Loucy (cell line): ENCODE measurements around the gene RGS19.

Experiments
- H2AFZ ChIP-seq: fragments of 200-600 bp; sonication (generic); 2 replicates; pipeline ENCODE4 v1.6.0; 2016; ENCODE audit warnings: antibody characterized with exemption, mild to moderate bottlenecking, low read length, moderate library complexity
- H3F3A ChIP-seq: fragments of 200-600 bp; 2 replicates; pipeline ENCODE4 v1.6.0; 2016; ENCODE audit warnings: antibody characterized with exemption, low read depth, mild to moderate bottlenecking
- H3K27me3 ChIP-seq: fragments of 200-600 bp; sonication (generic); 2 replicates; pipeline ENCODE4 v1.6.1; 2014; ENCODE audit warnings: low read length, mild to moderate bottlenecking; ENCODE audit not compliant: insufficient read depth, poor library complexity, severe bottlenecking
- H3K36me3 ChIP-seq: fragments of 200-600 bp; sonication (generic); 2 replicates; pipeline ENCODE4 v1.6.1; 2016; ENCODE audit warnings: low read length; ENCODE audit not compliant: insufficient read depth
- H3K4me1 ChIP-seq: fragments of 200-600 bp; sonication (generic); 2 replicates; pipeline ENCODE4 v1.5.1; 2014; ENCODE audit warnings: low read length, mild to moderate bottlenecking; ENCODE audit not compliant: insufficient read depth, poor library complexity, severe bottlenecking
- H3K4me2 ChIP-seq: fragments of 200-600 bp; sonication (generic); 2 replicates; pipeline ENCODE4 v1.6.0; 2014; ENCODE audit warnings: antibody characterized with exemption, low read length, low read depth, mild to moderate bottlenecking; ENCODE audit not compliant: poor library complexity, severe bottlenecking
- H3K4me3 ChIP-seq: fragments of 200-600 bp; sonication (generic); 2 replicates; pipeline ENCODE4 v1.5.1; 2014; ENCODE audit warnings: low read length, mild to moderate bottlenecking, mixed read lengths; ENCODE audit not compliant: poor library complexity, severe bottlenecking
- H3K79me2 ChIP-seq: fragments of 200-600 bp; sonication (generic); 2 replicates; pipeline ENCODE4 v1.6.1; 2014; ENCODE audit warnings: low read length; ENCODE audit not compliant: insufficient read depth
- H3K9ac ChIP-seq: fragments of 200-600 bp; sonication (generic); 2 replicates; pipeline ENCODE4 v1.6.0; 2014; ENCODE audit warnings: mild to moderate bottlenecking, low read depth, low read length, moderate library complexity; ENCODE audit not compliant: poor library complexity, severe bottlenecking
- H3K9me2 ChIP-seq: fragments of 200-600 bp; sonication (generic); replicated peaks from 2 replicates; pipeline ENCODE4 v1.6.1; 2016; ENCODE audit warnings: low read depth, low read length, mixed read lengths
- H3K9me3 ChIP-seq: fragments of 200-600 bp; sonication (generic); 2 replicates; pipeline ENCODE4 v1.6.1; 2014; ENCODE audit warnings: mild to moderate bottlenecking, antibody characterized with exemption, low read length, low read depth; ENCODE audit not compliant: insufficient read depth
- H4K20me1 ChIP-seq: fragments of 200-600 bp; sonication (generic); 2 replicates; pipeline ENCODE4 v1.6.0; 2014; ENCODE audit warnings: antibody characterized with exemption, low read length, mild to moderate bottlenecking; ENCODE audit not compliant: insufficient read depth, poor library complexity, severe bottlenecking
- EZH2phosphoT487 ChIP-seq: fragments of 200-600 bp; IDR thresholded peaks from 2 replicates; pipeline ENCODE4 v1.6.1; 2018; ENCODE audit warnings: antibody characterized with exemption, mild to moderate bottlenecking, moderate library complexity, borderline replicate concordance
- TF ChIP-seq, protein P1 (sequence below): fragments of 200-600 bp; sonication (generic); conservative IDR thresholded peaks from 2 replicates; pipeline ENCODE4 v1.5.1; 2014; ENCODE audit warnings: mild to moderate bottlenecking, antibody characterized with exemption, low read length

Gene RGS19

DNA sequence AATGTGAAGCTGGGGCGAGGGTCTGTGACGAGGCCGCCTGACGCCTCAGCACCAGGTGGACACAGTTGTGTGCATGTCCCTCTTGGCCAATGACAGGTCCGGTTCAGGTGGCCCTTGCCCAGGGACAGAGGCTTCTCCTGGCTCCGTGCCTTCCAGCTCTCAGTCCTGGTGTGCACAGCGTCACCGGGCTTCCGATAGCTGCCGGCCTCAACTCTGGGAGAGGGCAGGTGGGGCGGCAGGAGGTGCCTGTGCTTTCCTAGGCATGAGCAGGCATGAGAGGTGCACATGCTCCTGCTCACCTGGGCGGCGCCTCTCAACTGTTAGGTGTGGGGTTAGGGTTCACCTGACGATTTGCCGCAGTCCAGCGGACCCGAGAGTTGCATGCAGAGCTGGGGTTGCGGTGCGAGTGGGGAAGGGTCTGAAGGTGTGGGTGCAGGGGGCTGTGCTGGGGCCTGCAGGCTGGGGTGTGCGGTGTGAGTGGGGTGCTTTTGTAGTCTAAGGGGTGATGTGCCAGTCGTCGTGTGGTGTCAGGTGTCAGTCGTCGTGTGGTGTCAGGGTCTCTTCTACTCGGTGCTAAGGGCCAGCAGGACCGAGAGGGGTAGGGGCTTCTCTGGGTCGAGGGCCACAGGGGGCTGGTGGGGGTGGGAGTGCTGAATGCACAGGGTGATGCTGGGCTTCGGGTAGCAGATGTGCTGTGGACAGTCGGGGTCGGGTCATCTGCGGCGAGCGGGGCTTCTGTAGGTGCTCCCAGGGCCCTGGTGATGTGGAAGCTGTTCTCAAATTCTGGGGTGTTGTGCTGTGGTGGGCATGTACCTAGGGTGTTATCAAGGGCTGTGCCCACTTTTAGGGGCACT lies 26.1 kb downstream of the RGS19 start:
- Histone ChIP-seq H3K9me2 (no peaks in the 10 kb centered on the region), H3F3A (no peaks in the 10 kb centered on the region), H2AFZ (no peak overlapping the region), H3K4me1 (peaks cover 18% of the 10 kb centered on the region), H3K9ac (peak overlapping the region; percentile 40), H3K4me3 (no peak overlapping the region), H3K79me2 (no peaks in the 10 kb centered on the region), H4K20me1 (no peaks in the 10 kb centered on the region), H3K4me2 (peak overlapping the region; percentile 44), H3K36me3 (no peaks in the 10 kb centered on the region), H3K9me3 (no peaks in the 10 kb centered on the region), H3K27me3 (no peaks in the 10 kb centered on the region)
- no peak for TF ChIP-seq EZH2phosphoT487
- TF ChIP-seq, protein P1, sequence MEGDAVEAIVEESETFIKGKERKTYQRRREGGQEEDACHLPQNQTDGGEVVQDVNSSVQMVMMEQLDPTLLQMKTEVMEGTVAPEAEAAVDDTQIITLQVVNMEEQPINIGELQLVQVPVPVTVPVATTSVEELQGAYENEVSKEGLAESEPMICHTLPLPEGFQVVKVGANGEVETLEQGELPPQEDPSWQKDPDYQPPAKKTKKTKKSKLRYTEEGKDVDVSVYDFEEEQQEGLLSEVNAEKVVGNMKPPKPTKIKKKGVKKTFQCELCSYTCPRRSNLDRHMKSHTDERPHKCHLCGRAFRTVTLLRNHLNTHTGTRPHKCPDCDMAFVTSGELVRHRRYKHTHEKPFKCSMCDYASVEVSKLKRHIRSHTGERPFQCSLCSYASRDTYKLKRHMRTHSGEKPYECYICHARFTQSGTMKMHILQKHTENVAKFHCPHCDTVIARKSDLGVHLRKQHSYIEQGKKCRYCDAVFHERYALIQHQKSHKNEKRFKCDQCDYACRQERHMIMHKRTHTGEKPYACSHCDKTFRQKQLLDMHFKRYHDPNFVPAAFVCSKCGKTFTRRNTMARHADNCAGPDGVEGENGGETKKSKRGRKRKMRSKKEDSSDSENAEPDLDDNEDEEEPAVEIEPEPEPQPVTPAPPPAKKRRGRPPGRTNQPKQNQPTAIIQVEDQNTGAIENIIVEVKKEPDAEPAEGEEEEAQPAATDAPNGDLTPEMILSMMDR, result no peak

- Histone ChIP-seq H2AFZ (no peak overlapping the region), H3K9me3 (no peaks in the 10 kb centered on the region), H3K27me3 (no peaks in the 10 kb centered on the region), H4K20me1 (no peaks in the 10 kb centered on the region), H3F3A (no peaks in the 10 kb centered on the region), H3K4me1 (peaks cover 14% of the 10 kb centered on the region), H3K9me2 (no peaks in the 10 kb centered on the region), H3K36me3 (no peaks in the 10 kb centered on the region), H3K9ac (no peak overlapping the region), H3K4me2 (no peak overlapping the region), H3K4me3 (no peak overlapping the region), H3K79me2 (no peaks in the 10 kb centered on the region)
- TF ChIP-seq, protein P1, result no peak
- TF ChIP-seq EZH2phosphoT487, result no peak
Measured at GRCh38 chr20:64052326-64052722, 27.0 kb downstream of the RGS19 start.

DNA sequence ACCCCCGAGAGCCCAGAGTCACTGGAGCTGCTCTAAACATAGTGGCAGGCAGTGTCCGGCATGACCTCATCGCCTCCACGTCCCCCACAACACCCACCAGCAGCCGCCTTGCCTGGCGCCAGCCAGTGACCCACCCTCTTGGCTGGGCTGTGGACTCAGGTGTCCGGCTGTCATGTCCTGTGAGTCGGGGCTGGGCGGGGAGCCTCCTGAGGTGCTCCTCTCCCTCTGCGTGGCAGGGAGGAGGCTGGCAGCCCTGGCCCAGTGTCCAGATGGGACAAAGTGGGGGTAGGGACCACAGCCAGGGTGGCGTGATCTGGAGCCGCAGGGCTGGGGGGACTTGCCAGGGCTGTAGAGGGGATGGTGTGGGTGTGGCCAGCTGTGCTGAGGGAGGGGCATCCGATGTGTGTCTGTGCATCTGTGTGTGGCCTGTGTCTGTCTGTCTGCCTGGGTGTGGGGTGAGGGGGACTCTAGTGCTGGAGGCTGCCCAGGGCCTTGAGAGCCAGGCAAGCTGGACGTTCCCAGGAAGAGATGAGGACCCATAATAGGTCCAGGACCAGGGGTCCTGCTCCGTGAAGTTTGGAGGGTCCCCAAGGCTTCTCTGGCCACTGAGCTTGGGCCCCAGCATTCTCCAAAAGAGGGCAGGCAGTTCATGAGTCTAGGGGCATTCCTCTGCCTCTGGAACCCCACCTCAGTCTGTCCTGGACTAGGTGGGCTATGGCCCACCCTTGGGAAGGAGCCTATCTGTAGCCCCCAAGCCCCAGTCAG lies 27.6 kb downstream of the RGS19 start:
- no peak overlapping the region for H3K9ac ChIP-seq
- no peak overlapping the region for H3K4me3 ChIP-seq
- TF ChIP-seq EZH2phosphoT487, result no peak
- TF ChIP-seq, protein P1, result no peak
- H4K20me1 ChIP-seq, result no peaks in the 10 kb centered on the region
- H3K36me3 ChIP-seq, result no peaks in the 10 kb centered on the region
- H2AFZ ChIP-seq, result no peak overlapping the region
- no peaks in the 10 kb centered on the region for H3K79me2 ChIP-seq
- no peaks in the 10 kb centered on the region for H3K27me3 ChIP-seq
- H3F3A ChIP-seq, result no peaks in the 10 kb centered on the region
- H3K9me2 ChIP-seq, result no peaks in the 10 kb centered on the region
- no peaks in the 10 kb centered on the region for H3K9me3 ChIP-seq
- no peak overlapping the region for H3K4me2 ChIP-seq
- H3K4me1 ChIP-seq, result peaks cover 12% of the 10 kb centered on the region
